Measurements from ENCODE around the gene SAMD4A.

Gene SAMD4A

DNA sequence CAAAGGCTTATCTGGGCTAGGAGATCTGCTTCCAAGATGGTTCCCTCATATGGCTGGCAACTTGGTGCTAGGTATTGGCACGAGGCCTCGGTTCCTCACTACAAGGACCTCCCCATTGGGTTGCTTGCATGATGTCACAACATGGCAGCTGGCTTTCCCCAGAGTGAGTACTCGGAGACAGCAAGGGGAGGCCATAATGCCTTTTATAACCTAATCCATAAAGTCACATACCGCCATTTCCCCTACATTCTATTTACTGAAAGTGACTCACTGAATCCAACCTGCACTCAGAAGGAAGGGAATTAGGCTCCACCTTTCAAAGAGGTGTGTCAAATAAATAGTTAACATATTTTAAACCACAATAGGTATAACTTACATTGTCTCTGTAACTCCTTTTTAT, 130.9 kb downstream of the SAMD4A start:
- DNase-seq (ENCODE audit: low spot score), result no peak
- TF ChIP-seq, protein P1, sequence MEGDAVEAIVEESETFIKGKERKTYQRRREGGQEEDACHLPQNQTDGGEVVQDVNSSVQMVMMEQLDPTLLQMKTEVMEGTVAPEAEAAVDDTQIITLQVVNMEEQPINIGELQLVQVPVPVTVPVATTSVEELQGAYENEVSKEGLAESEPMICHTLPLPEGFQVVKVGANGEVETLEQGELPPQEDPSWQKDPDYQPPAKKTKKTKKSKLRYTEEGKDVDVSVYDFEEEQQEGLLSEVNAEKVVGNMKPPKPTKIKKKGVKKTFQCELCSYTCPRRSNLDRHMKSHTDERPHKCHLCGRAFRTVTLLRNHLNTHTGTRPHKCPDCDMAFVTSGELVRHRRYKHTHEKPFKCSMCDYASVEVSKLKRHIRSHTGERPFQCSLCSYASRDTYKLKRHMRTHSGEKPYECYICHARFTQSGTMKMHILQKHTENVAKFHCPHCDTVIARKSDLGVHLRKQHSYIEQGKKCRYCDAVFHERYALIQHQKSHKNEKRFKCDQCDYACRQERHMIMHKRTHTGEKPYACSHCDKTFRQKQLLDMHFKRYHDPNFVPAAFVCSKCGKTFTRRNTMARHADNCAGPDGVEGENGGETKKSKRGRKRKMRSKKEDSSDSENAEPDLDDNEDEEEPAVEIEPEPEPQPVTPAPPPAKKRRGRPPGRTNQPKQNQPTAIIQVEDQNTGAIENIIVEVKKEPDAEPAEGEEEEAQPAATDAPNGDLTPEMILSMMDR (IDR thresholded peaks at IDR 0.05; ENCODE audit: extremely low read depth, missing control alignments), result no peak

DNA sequence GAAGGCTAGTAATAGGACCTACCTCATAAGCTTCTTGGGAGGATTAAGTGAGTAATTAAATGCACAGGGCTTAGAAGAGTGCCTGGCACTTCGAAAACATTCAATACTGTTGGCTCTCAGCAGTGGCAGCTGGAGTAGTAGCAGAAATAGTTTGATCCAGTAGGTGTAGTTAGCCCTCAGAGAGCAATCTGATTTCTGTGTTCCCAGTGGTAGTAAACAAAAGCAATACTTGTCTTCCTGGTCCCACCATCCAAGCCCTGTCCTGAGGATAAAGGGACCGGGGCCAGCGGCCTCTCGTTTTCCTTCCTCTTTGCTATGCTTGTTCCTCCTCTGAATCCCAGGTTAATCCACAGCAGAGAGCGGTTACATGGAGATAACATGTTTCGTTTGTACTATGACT, 131.6 kb downstream of the SAMD4A start:
- TF ChIP-seq, protein P1 (IDR thresholded peaks at IDR 0.05; ENCODE audit: extremely low read depth, missing control alignments), result no peak
- no peak for DNase-seq (ENCODE audit: low spot score)

DNA sequence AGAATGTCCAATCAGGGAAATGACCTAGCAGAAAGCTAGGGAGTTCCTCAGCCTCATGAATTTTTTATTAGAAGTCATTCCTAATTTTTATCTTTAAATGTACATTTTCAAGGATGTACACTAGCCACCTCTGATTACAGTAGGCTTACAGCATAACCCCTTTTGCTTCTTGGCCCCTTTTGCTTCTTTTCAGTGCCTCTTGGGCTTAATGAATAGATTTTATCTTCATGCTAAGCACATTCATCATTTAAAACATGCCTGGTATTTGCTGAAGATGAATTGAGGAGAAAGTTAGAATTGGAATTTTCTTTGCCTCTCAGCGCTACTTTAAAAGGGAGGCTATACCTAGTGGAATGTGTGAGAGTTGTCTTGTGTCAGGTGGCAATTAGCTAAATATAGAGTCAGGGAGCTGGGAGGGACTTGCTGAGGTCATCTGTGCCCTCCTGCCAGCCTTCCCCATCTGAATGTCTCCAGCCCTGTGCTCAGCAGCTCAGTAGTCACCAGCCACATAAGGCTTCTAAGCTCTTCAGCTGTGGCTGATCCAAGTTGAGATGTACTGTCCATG, 132.1 kb downstream of the SAMD4A start:
- DNase-seq (ENCODE audit: low spot score), result no peak
- TF ChIP-seq, protein P1 (IDR thresholded peaks at IDR 0.05; ENCODE audit: extremely low read depth, missing control alignments), result no peak

DNA sequence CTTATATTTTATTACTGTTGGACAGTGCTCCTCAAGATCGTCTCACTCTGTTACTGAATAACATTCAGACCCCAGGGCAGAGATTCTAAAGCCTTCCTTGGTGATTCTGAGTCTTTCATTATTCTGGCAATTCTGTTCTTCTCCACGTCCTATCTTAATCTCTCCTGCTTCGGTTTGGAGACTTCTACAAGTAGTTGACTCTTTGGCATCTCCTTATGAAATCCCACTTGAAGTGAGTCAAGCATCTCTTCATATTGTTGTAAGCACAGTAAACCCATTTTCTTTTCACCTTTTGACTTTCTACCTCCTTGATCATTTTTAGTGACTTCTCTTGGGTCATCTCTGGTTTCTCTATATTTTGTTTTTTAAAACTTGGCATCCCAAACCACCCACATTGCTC, 132.8 kb downstream of the SAMD4A start:
- DNase-seq (ENCODE audit: low spot score), result no peak
- TF ChIP-seq, protein P1 (IDR thresholded peaks at IDR 0.05; ENCODE audit: extremely low read depth, missing control alignments), result no peak

DNA sequence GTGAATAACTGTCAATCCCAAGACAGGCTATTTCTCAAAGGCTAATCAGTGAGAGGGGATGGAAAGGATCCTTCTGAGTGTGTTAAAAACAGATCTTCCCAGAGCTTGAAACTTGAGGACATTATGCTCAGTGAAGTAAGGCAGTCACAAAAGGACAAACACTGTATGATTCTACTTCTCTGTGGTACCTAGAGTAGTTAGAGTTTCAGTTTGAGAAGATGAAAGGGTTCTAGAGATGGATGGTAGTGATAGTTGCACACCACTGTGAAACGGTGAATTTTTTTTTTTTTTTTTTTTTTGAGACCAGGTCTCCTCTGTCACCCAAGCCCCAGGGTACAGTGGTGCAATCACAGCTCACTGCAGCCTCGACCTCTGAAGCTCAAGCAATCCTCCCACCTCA, 133.8 kb downstream of the SAMD4A start:
- TF ChIP-seq, protein P1 (IDR thresholded peaks at IDR 0.05; ENCODE audit: extremely low read depth, missing control alignments), result no peak

DNA sequence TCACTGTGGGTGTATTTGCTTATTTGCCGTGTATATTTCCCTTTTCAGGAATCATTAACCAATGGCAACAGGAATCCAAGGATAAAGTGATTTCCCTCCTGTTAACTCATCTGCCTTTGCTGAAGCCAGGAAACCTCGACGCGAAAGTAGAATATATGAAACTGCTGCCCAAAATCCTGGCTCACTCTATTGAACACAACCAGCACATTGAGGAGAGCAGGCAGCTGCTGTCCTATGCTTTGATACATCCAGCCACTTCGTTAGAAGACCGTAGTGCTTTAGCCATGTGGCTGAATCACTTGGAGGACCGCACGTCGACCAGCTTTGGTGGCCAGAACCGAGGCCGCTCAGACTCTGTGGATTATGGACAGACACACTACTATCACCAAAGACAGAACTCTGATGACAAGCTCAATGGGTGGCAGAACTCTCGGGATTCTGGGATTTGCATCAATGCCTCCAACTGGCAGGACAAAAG, 135.1 kb downstream of the SAMD4A start:
- DNase-seq (ENCODE audit: low spot score), result no peak
- TF ChIP-seq, protein P1 (IDR thresholded peaks at IDR 0.05; ENCODE audit: extremely low read depth, missing control alignments), result no peak

More for the DNA sequence above, 133.8 kb downstream of the SAMD4A start:
- DNase-seq (ENCODE audit: low spot score), result no peak

DNA sequence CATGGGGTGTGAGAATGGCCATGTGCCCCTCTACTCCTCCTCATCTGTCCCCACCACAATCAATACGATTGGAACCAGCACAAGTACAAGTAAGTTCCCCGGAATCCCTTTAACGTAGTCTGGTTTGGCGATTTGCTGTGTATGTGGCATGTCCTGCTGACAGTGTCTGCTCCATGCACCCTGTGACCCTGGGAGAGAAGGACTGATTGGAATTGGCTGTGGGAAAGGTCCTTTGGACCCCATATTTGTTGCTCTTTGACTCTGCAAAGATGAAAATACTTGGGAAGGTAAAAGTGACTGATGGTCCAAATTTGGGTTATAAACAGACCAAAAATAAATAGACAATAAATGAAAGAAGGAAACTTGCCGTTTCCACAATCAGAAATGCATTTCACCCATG, 135.6 kb downstream of the SAMD4A start:
- TF ChIP-seq, protein P1 (IDR thresholded peaks at IDR 0.05; ENCODE audit: extremely low read depth, missing control alignments), result no peak

More for the DNA sequence above, 135.6 kb downstream of the SAMD4A start:
- DNase-seq (ENCODE audit: low spot score), result no peak
